HUES48 (cell line): Measurements from ENCODE around the gene EFNB2.
A peak's percentile ranks its signal among the peaks of the same experiment; 100 is the strongest.

Source experiments
- H3K27ac ChIP-seq: one replicate; pipeline ENCODE4 v1.7.0; 2013; ENCODE audit warnings: low read depth, low read length, inconsistent platforms
- H3K27me3 ChIP-seq: 2 replicates; pipeline ENCODE4 v1.6.1; 2013; ENCODE audit warnings: mild to moderate bottlenecking, low read length; ENCODE audit not compliant: control insufficient read depth, insufficient read depth
- H3K36me3 ChIP-seq: 2 replicates; pipeline ENCODE4 v1.6.1; 2013; ENCODE audit warnings: low read length; ENCODE audit not compliant: control insufficient read depth, insufficient read depth
- H3K4me1 ChIP-seq: 2 replicates; pipeline ENCODE4 v1.6.1; 2013; ENCODE audit warnings: mild to moderate bottlenecking, low read length; ENCODE audit not compliant: control insufficient read depth, insufficient read depth
- H3K4me3 ChIP-seq: 2 replicates; pipeline ENCODE4 v1.5.1; 2013; ENCODE audit warnings: mild to moderate bottlenecking, low read depth, low read length
- H3K9ac ChIP-seq: 2 replicates; pipeline ENCODE4 v1.6.1; 2013; ENCODE audit warnings: mild to moderate bottlenecking, low read depth, low read length, moderate library complexity
- H3K9me3 ChIP-seq: 2 replicates; pipeline ENCODE4 v1.6.1; 2013; ENCODE audit warnings: low read length; ENCODE audit not compliant: control insufficient read depth, insufficient read depth

The EFNB2 gene

GRCh38 chr13:106477303-106477702 is 58.2 kb downstream of the EFNB2 start:
- H3K36me3 ChIP-seq = no peaks in the 10 kb centered on the region
- H3K4me1 ChIP-seq = peaks cover 6% of the 10 kb centered on the region
- H3K27ac ChIP-seq = no peak overlapping the region
- H3K9ac ChIP-seq = no peak overlapping the region
- no peak overlapping the region for H3K4me3 ChIP-seq
- H3K9me3 ChIP-seq = no peaks in the 10 kb centered on the region
- no peaks in the 10 kb centered on the region for H3K27me3 ChIP-seq

GRCh38 chr13:106475852-106476251 is 59.6 kb downstream of the EFNB2 start:
- Histone ChIP-seq H3K27me3 (no peaks in the 10 kb centered on the region), H3K4me3 (no peak overlapping the region), H3K9me3 (no peaks in the 10 kb centered on the region), H3K9ac (no peak overlapping the region), H3K27ac (no peak overlapping the region), H3K4me1 (peaks cover 12% of the 10 kb centered on the region), H3K36me3 (no peaks in the 10 kb centered on the region)

- no peak overlapping the region for H3K9ac ChIP-seq
- H3K36me3 ChIP-seq = no peaks in the 10 kb centered on the region
- peaks cover 13% of the 10 kb centered on the region for H3K4me1 ChIP-seq
- H3K27ac ChIP-seq = no peak overlapping the region
- no peaks in the 10 kb centered on the region for H3K9me3 ChIP-seq
- no peaks in the 10 kb centered on the region for H3K27me3 ChIP-seq
- H3K4me3 ChIP-seq = no peak overlapping the region
These were observed 60.5 kb downstream of the EFNB2 start for GRCh38 chr13:106474912-106475311.

DNA sequence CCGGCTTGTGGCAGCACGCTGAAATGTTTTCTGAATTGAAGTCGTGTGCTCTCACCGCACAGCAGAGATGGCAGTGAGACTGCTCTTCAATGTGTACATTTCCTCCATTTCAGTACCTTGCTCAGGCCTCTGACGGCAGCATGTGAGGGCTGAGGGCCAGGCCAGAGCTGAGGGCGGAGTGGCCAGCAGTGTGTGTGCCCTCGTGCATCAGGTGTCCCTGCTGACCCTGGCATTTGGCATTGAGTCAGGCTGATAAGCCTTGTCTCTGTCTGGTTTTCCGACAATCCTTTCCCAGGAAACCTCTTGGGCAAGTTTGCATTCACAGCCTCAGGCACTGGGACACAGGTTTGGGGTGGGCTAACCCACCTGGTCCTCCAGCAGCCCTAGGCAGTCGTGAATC is 62.3 kb downstream of the EFNB2 start:
- H3K27ac ChIP-seq = peak overlapping the region; percentile 57
- H3K4me1 ChIP-seq = peaks cover 22% of the 10 kb centered on the region
- H3K9me3 ChIP-seq = no peaks in the 10 kb centered on the region
- H3K27me3 ChIP-seq = no peaks in the 10 kb centered on the region
- no peak overlapping the region for H3K9ac ChIP-seq
- H3K36me3 ChIP-seq = no peaks in the 10 kb centered on the region
- no peak overlapping the region for H3K4me3 ChIP-seq

- no peak overlapping the region for H3K9ac ChIP-seq
- peaks cover 26% of the 10 kb centered on the region for H3K4me1 ChIP-seq
- H3K27ac ChIP-seq = peak overlapping the region; percentile 57
- H3K4me3 ChIP-seq = no peak overlapping the region; the same call in 1 of the 2 replicates
- H3K9me3 ChIP-seq = no peaks in the 10 kb centered on the region
- no peaks in the 10 kb centered on the region for H3K36me3 ChIP-seq
- no peaks in the 10 kb centered on the region for H3K27me3 ChIP-seq
These were observed 62.8 kb downstream of the EFNB2 start for GRCh38 chr13:106472621-106473020.

GRCh38 chr13:106471957-106472543 is 63.4 kb downstream of the EFNB2 start:
- Histone ChIP-seq H3K36me3 (no peaks in the 10 kb centered on the region), H3K4me3 (no peak overlapping the region; the same call in 1 of the 2 replicates), H3K9ac (no peak overlapping the region), H3K9me3 (no peaks in the 10 kb centered on the region), H3K27me3 (no peaks in the 10 kb centered on the region), H3K27ac (peak overlapping the region; percentile 57), H3K4me1 (peaks cover 29% of the 10 kb centered on the region)

GRCh38 chr13:106470576-106470975 is 64.9 kb downstream of the EFNB2 start:
- Histone ChIP-seq H3K27me3 (no peaks in the 10 kb centered on the region), H3K4me1 (peaks cover 29% of the 10 kb centered on the region), H3K4me3 (no peak overlapping the region), H3K36me3 (no peaks in the 10 kb centered on the region), H3K9ac (no peak overlapping the region), H3K27ac (no peak overlapping the region), H3K9me3 (no peaks in the 10 kb centered on the region)

DNA sequence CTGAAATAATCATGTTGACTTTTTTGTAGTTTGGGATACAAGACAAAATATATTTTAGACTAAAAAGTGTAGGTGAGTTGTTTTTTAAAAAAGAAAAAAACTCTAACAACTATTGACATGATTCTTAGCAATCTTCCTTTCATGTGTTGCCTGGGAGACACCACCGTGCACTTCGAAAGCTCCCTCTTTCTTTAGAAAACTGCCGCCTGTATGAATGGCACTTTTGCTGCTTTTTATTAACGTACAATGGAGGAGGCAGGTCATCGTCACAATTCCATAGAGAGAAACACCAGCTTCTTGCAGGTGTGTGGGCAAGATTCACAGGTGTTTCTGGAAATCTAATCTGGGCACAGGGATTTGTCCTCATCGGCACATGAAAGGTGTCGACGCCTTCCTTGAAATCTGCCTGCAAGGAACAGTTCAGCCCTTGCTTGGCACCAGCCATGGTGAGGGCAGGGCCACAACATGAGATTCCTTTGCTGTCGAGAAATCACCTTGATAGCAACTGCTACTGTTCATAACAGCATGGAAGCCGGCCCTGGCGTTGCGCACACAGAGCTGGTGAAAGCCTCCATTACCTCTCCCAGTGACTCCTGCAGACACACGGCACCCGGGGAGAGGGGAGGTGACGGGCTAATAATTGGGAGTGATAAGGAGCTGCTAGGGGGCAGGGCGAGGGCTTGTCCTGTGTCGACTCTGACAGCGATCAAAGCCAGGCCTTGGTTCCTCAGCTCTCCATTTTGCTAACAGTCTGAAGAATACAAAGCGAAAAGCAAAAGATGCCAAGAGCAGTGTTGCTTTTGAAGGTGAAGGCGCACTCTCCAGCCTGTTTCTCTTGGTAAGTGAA is 66.5 kb downstream of the EFNB2 start:
- Histone ChIP-seq H3K4me3 (no peak overlapping the region), H3K9ac (no peak overlapping the region), H3K36me3 (no peaks in the 10 kb centered on the region), H3K27me3 (no peaks in the 10 kb centered on the region), H3K4me1 (peaks cover 29% of the 10 kb centered on the region), H3K9me3 (no peaks in the 10 kb centered on the region), H3K27ac (peak overlapping the region; percentile 13)

DNA sequence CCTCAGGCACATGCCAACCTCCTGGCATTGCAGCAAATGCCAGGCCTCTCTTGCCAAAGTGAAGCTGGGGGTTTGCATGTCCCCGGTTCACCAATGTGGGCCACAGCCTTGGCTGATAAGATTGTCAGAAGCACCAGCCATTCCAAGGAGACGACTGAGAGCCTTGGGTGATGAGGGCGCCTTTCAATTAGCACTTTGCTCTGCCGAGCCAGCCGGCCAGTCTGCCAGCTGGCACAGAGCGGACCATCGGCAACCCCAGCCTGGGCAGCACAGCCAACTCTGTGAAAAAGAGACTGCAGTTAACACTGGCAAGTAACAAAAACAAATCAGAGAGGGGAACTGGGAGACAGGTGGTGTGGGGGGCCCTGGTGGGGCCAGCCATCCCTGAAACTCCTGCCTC is 67.3 kb downstream of the EFNB2 start:
- peaks cover 29% of the 10 kb centered on the region for H3K4me1 ChIP-seq
- H3K9me3 ChIP-seq = no peaks in the 10 kb centered on the region
- H3K9ac ChIP-seq = no peak overlapping the region
- H3K27me3 ChIP-seq = no peaks in the 10 kb centered on the region
- no peak overlapping the region for H3K4me3 ChIP-seq
- H3K36me3 ChIP-seq = no peaks in the 10 kb centered on the region
- no peak overlapping the region for H3K27ac ChIP-seq

DNA sequence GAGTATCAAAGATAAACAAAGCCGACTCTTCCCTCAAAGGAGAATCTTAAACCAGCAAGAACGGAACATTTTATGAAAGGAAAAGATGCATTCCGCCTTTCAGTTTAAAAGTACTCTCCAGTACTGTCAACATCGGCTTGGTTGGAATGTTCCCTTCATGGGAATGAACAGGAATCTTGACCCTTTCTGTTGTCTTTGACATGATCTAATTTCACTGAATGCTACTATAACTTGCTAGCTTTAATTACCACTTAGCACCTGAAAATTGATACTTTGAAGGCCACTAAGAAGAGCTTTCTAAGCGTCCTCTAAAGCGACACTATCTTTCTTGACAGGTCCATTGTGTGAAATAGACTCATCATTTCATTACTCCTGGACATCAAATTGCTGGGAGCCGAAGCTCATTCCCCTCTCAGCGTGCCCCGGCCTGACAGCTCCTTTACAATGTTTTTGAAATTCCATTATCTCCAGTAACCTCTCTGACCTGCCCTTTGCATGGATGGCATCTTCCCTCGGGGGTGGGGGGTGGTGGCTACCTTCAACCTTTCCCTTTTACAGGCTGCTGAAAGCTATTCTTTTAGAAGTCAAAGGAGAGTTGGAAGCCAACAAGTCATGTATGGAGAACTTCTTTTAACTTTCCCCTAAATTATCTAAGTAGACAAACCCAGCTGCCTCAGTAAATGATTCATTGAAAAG is 67.9 kb downstream of the EFNB2 start:
- Histone ChIP-seq H3K27ac (no peak overlapping the region), H3K9me3 (no peaks in the 10 kb centered on the region), H3K27me3 (no peaks in the 10 kb centered on the region), H3K9ac (no peak overlapping the region), H3K36me3 (no peaks in the 10 kb centered on the region), H3K4me1 (peaks cover 25% of the 10 kb centered on the region), H3K4me3 (no peak overlapping the region)
